SK-N-MC (cell line): ENCODE measurements around the gene NCF2.

Experiments
- EZH2 ChIP-seq: fragments of 200-600 bp; sonication (generic); IDR thresholded peaks from one replicate; pipeline ENCODE4 v1.6.1; 2017; ENCODE audit warnings: antibody characterized with exemption
- FOXP2 ChIP-seq: optimal IDR thresholded peaks from 2 replicates; pipeline ENCODE3; 2011; ENCODE audit warnings: mild to moderate bottlenecking, moderate library complexity; ENCODE audit not compliant: insufficient read depth; ENCODE audit errors: extremely low read length, control extremely low read depth
- POLR2AphosphoS5 ChIP-seq: IDR thresholded peaks from 2 replicates; pipeline ENCODE4 v1.6.1; 2012; ENCODE audit warnings: mild to moderate bottlenecking, low read depth, low read length, borderline replicate concordance

- TF ChIP-seq POLR2AphosphoS5 = no peak
- TF ChIP-seq EZH2 = no peak
- no peak for TF ChIP-seq FOXP2
Observed at GRCh38 chr1:183609313-183609712, 19.1 kb upstream of the NCF2 start.
